Stimulated activated memory B cell treated with anti-CD40 and anti-IgM and Interleukin-4, amounts not matched to agents 10 μg/mL and 1 μg/mL and 100 μg/mL, for 72 hours (primary cell): ENCODE measurements around the gene PPARD.

Experiments used
- ATAC-seq: fragments of 150-1000 bp; cut with Tn5 transposase; 2 replicates; pipeline ENCODE4 v1.10.0; 2021
- H3K27ac Mint-ChIP-seq: one replicate; pipeline ENCODE4 v1.8.0; 2022; ENCODE audit warnings: mild to moderate bottlenecking, mixed read lengths
- H3K27me3 Mint-ChIP-seq: one replicate; pipeline ENCODE4 v1.8.0; 2022; ENCODE audit warnings: mixed read lengths
- H3K36me3 Mint-ChIP-seq: one replicate; pipeline ENCODE4 v1.8.0; 2022; ENCODE audit warnings: mixed read lengths
- H3K4me1 Mint-ChIP-seq: one replicate; pipeline ENCODE4 v1.8.0; 2022; ENCODE audit warnings: mixed read lengths
- H3K4me3 Mint-ChIP-seq: one replicate; pipeline ENCODE4 v1.8.0; 2022; ENCODE audit warnings: mild to moderate bottlenecking, moderate library complexity, mixed read lengths
- H3K9me3 Mint-ChIP-seq: one replicate; pipeline ENCODE4 v1.8.0; 2022; ENCODE audit warnings: mixed read lengths

PPARD gene

GRCh38 chr6:35463292-35463691, 120.9 kb downstream of the PPARD start:
- no peak overlapping the region for H3K27ac Mint-ChIP-seq

GRCh38 chr6:35465646-35466045, 123.3 kb downstream of the PPARD start:
- Mint-ChIP-seq H3K27me3 (no peaks in the 10 kb centered on the region), H3K36me3 (peaks cover 55% of the 10 kb centered on the region), H3K4me3 (no peak overlapping the region), H3K27ac (no peak overlapping the region), H3K4me1 (peaks cover 25% of the 10 kb centered on the region), H3K9me3 (no peaks in the 10 kb centered on the region)
- ATAC-seq, result no peak

More at GRCh38 chr6:35463292-35463691, 120.9 kb downstream of the PPARD start:
- no peaks in the 10 kb centered on the region for H3K27me3 Mint-ChIP-seq
- no peak for ATAC-seq
- H3K4me1 Mint-ChIP-seq, result peaks cover 9% of the 10 kb centered on the region
- H3K9me3 Mint-ChIP-seq, result no peaks in the 10 kb centered on the region
- H3K4me3 Mint-ChIP-seq, result no peak overlapping the region
- peaks cover 50% of the 10 kb centered on the region for H3K36me3 Mint-ChIP-seq

GRCh38 chr6:35468181-35468979, 126.0 kb downstream of the PPARD start, which contains the start of gene RPL10A:
RPL10A (plus strand) TSS chr6:35468401; CDS start chr6:35468435, 34 bp downstream.
- Mint-ChIP-seq H3K27ac (peak within 1 kb of the TSS; percentile 100), H3K4me1 (peaks cover 43% of the 10 kb centered on the region)
- peak; percentile 95 for ATAC-seq

GRCh38 chr6:35468980-35469750, 126.8 kb downstream of the PPARD start:
- peak overlapping the region; percentile 99 for H3K4me3 Mint-ChIP-seq
- peak; percentile 21 for ATAC-seq
- H3K4me1 Mint-ChIP-seq, result peaks cover 43% of the 10 kb centered on the region
- no peaks in the 10 kb centered on the region for H3K27me3 Mint-ChIP-seq
- H3K9me3 Mint-ChIP-seq, result no peaks in the 10 kb centered on the region
- H3K27ac Mint-ChIP-seq, result peak overlapping the region; percentile 100
- H3K36me3 Mint-ChIP-seq, result peaks cover 48% of the 10 kb centered on the region

More at GRCh38 chr6:35468181-35468979, 126.0 kb downstream of the PPARD start, which contains the start of gene RPL10A:
- H3K27me3 Mint-ChIP-seq, result no peaks in the 10 kb centered on the region
- H3K9me3 Mint-ChIP-seq, result no peaks in the 10 kb centered on the region
- peak within 1 kb of the TSS; percentile 99 for H3K4me3 Mint-ChIP-seq
- peaks cover 55% of the 10 kb centered on the region for H3K36me3 Mint-ChIP-seq

GRCh38 chr6:35469751-35470662, 127.6 kb downstream of the PPARD start:
- H3K27me3 Mint-ChIP-seq, result no peaks in the 10 kb centered on the region
- no peaks in the 10 kb centered on the region for H3K9me3 Mint-ChIP-seq
- peak overlapping the region; percentile 99 for H3K4me3 Mint-ChIP-seq
- peak overlapping the region; percentile 100 for H3K27ac Mint-ChIP-seq
- peaks cover 47% of the 10 kb centered on the region for H3K4me1 Mint-ChIP-seq
- peaks cover 47% of the 10 kb centered on the region for H3K36me3 Mint-ChIP-seq
- ATAC-seq, result no peak

- peak overlapping the region; percentile 100 for H3K27ac Mint-ChIP-seq
- peak overlapping the region; percentile 99 for H3K4me3 Mint-ChIP-seq
- H3K9me3 Mint-ChIP-seq, result no peaks in the 10 kb centered on the region
- ATAC-seq, result no peak
- H3K36me3 Mint-ChIP-seq, result peaks cover 47% of the 10 kb centered on the region
- no peaks in the 10 kb centered on the region for H3K27me3 Mint-ChIP-seq
- peaks cover 52% of the 10 kb centered on the region for H3K4me1 Mint-ChIP-seq
Measured at GRCh38 chr6:35470663-35471120, 128.3 kb downstream of the PPARD start.

GRCh38 chr6:35471836-35472345, 129.5 kb downstream of the PPARD start:
- Mint-ChIP-seq H3K4me1 (peaks cover 57% of the 10 kb centered on the region), H3K27me3 (no peaks in the 10 kb centered on the region), H3K27ac (peak overlapping the region; percentile 40), H3K36me3 (peaks cover 40% of the 10 kb centered on the region), H3K4me3 (no peak overlapping the region), H3K9me3 (no peaks in the 10 kb centered on the region)
- no peak for ATAC-seq

GRCh38 chr6:35473075-35473849, 130.9 kb downstream of the PPARD start:
- no peak overlapping the region for H3K4me3 Mint-ChIP-seq
- H3K27ac Mint-ChIP-seq, result peak overlapping the region; percentile 3
- no peaks in the 10 kb centered on the region for H3K9me3 Mint-ChIP-seq
- H3K4me1 Mint-ChIP-seq, result peaks cover 49% of the 10 kb centered on the region
- ATAC-seq, result no peak
- no peaks in the 10 kb centered on the region for H3K27me3 Mint-ChIP-seq
- peaks cover 37% of the 10 kb centered on the region for H3K36me3 Mint-ChIP-seq

GRCh38 chr6:35473850-35474130, 131.4 kb downstream of the PPARD start:
- no peaks in the 10 kb centered on the region for H3K27me3 Mint-ChIP-seq
- peak overlapping the region; percentile 3 for H3K27ac Mint-ChIP-seq
- no peak overlapping the region for H3K4me3 Mint-ChIP-seq
- H3K4me1 Mint-ChIP-seq, result peaks cover 49% of the 10 kb centered on the region
- no peak for ATAC-seq
- no peaks in the 10 kb centered on the region for H3K9me3 Mint-ChIP-seq
- H3K36me3 Mint-ChIP-seq, result peaks cover 32% of the 10 kb centered on the region

- ATAC-seq, result peak; percentile 18
Measured at GRCh38 chr6:35474131-35474941, 132.0 kb downstream of the PPARD start.

GRCh38 chr6:35474942-35475570, 132.7 kb downstream of the PPARD start:
- ATAC-seq, result no peak
- no peaks in the 10 kb centered on the region for H3K9me3 Mint-ChIP-seq

More at GRCh38 chr6:35474131-35474941, 132.0 kb downstream of the PPARD start:
- H3K9me3 Mint-ChIP-seq, result no peaks in the 10 kb centered on the region
- no peak overlapping the region for H3K4me3 Mint-ChIP-seq
- peak overlapping the region; percentile 3 for H3K27ac Mint-ChIP-seq
- peaks cover 26% of the 10 kb centered on the region for H3K36me3 Mint-ChIP-seq
- no peaks in the 10 kb centered on the region for H3K27me3 Mint-ChIP-seq
- H3K4me1 Mint-ChIP-seq, result peaks cover 45% of the 10 kb centered on the region

GRCh38 chr6:35475573-35475972, 133.2 kb downstream of the PPARD start:
- no peak for ATAC-seq
- Mint-ChIP-seq H3K4me1 (peaks cover 33% of the 10 kb centered on the region), H3K27me3 (no peaks in the 10 kb centered on the region), H3K4me3 (no peak overlapping the region), H3K27ac (peak overlapping the region; percentile 22), H3K9me3 (no peaks in the 10 kb centered on the region), H3K36me3 (peaks cover 14% of the 10 kb centered on the region)

More at GRCh38 chr6:35474942-35475570, 132.7 kb downstream of the PPARD start:
- Mint-ChIP-seq H3K27me3 (no peaks in the 10 kb centered on the region), H3K36me3 (peaks cover 19% of the 10 kb centered on the region), H3K27ac (peak overlapping the region; percentile 22), H3K4me1 (peaks cover 38% of the 10 kb centered on the region), H3K4me3 (no peak overlapping the region)

GRCh38 chr6:35476004-35476403, 133.6 kb downstream of the PPARD start:
- Mint-ChIP-seq H3K27ac (peak overlapping the region; percentile 22), H3K9me3 (no peaks in the 10 kb centered on the region), H3K27me3 (no peaks in the 10 kb centered on the region), H3K36me3 (peaks cover 9% of the 10 kb centered on the region), H3K4me1 (peaks cover 28% of the 10 kb centered on the region), H3K4me3 (no peak overlapping the region)
- no peak for ATAC-seq
